Skeletal muscle cell (primary cell): Measurements from ENCODE around the gene SMAD3.
"Not testable (repeated sequence)": the region's sequence is repeated elsewhere in the genome, so short reads cannot be mapped to it uniquely, and the experiment has no call there.

Experiments used
- DNase-seq: peaks from one replicate; pipeline ENCODE4 v3.0.0-alpha.2; 2010; ENCODE audit warnings: low read depth
- H3K4me3 ChIP-seq: 2 replicates; pipeline ENCODE4 v1.5.1; 2011; ENCODE audit warnings: low read depth, mild to moderate bottlenecking, control low read depth, low read length, moderate library complexity

The SMAD3 gene

DNA sequence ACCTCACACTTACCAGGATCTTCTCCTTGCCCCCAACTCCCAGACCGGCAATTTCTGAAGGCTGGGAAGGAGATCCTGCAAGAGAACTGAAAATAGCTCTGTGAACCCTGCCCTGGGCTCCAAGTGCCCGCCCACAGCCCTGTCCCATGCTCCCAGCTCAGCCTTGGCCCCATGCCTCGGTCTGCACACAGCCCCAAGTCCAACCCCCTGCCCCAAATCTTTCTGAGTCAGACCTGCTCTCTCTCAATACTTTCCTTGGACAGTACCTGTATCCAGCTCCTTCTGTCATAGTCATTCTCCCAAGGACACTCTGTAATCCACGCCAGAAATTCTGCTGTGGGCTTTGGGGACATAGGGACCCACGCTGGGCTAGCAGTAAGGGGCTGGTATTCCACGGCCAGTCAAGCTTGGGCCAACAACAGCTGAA is 6.3 kb upstream of the SMAD3 start:
- DNase-seq = no peak
- no peak overlapping the region for H3K4me3 ChIP-seq

DNA sequence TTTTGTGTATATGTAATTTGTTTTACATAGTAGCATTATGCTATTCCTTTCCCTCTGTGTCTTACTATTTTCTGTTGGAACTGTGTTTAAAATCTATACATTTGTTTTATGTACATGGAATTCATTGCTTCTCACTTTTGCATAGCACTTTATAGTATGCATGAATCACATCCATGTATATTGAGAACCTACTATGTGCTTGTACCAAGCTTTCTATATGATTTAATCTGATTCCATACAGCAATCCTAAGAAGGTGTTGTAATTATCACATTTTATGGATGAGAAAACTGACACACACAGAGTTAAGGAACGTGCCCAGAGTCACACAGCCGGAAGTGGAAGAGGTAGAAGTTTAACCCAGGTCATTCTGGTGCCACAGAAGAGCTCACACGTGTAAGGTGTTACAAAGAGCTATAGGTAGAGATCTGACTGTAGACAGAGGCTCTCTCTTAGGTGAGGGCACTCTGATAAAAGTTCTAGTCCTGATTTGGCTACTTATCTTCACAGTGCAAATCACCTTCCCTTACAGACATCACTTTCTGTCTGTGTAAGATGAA is 3.5 kb upstream of the SMAD3 start:
- no peak overlapping the region for H3K4me3 ChIP-seq
- no peak for DNase-seq

DNA sequence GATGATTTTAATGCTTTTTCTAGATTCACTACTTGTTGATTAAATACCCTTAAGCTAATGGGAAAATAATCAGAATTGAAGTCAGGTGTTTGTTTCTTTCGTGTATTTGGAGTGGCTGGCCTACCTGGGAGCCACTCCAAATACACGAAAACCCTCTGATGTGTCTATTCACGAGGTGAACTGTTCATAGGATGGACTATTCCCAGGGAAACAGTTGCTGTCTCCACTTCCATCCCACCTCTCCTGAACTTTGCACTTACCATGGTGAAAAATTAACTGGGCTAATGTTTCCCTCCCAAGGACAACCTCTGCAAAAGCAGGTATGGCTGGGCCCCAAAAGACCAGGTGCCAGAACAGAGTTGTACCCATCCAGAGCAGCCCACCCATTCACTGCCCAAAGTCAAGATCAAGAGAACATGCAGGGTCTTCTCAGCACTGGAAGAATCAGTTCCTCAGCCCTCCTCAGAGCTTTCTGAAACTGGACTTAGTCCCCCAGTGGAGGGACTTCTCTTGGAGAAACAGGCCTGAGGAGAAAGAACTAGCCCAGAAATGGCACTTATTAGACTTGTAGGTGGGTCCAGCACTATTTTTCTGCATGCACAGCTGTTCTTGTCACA is 2.9 kb upstream of the SMAD3 start:
- no peak for DNase-seq
- H3K4me3 ChIP-seq = no peak overlapping the region

DNA sequence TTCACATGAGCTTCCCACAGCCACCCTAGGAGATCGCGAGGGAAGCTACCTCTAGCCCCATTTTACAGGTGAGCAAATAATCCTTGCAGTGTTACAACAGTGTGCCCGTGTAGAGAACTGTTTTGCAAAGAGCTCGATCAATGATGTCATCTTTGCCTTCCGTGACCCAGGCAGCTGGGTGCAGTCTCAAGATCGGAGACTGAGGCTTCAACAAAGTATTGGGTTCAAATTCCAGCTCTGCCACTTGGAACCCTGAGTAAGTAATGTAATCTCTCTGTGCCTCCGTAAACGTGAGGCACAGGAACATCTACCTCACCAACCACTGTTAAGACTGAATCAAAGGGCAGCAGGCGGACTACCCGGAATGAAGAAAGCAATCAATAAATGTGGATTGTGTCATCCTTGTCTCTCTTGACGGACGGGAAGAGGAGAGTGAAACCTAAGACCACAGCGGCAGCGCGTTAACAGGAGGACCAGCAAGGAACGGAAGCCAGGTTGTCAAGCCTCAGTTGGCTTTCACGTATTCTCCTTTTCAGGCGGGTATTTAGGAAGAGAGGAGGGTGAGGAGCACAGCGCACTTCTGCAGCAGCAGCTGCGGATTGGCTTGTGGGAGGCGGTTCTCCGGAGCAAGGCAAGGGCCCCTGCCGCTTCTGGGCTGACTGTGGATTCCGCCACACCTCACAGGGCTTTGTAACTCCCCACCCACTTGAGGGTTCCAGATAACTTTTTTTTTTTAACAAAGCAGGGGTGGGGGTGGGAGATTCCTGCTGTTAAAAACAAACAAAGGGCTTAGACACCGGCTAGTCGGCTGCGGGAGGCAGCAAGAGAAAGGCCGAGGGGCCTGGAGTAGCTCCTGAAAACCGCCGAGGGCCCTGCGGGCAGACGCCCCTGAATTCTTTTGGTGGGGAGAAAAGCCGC is 1.5 kb upstream of the SMAD3 start:
- H3K4me3 ChIP-seq = no peak overlapping the region
- DNase-seq = no peak

DNA sequence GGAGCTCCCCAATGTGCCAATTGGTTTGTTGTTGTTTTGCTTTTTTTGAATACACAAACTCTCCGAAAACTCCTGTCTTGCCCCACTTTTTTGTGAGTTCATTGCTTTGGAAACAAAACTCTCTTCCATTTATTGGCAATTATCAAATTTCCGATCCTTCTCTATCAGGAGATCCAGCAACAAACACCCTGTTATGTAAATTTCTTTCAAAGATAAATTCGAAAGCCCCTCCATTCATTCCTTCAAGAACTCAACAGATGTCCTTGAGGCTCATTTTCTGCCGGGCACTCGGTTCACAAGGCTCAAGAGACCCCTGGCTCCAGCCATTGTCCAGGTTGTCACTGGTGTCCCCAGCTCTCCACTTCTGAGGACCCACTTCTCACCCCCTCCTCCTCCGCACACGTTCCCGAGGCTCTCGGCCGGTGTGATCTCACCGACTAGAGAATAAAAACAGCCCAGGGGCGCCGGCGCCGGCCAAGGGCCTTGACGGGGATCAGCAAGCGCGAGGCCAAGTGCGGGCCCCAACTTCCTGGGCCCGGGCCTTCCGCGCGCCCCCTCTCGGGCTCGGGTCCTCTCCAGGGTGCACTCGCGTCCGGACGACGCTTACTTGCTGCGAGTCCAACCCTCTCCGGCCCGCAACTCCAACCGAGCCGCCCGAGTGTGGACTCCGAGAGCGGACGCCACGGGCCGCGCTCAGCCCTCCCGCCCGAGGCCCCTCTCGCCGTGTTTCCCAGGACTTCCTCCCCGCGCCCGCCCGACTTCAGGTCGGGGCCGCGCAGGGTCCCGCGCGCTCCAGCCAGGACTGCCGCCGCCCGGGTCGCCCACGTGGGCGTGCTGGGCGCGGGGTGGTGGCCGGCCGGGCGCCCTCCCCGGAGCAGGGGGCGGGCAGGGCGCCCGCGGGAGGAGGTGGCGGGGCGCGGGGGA is 533 bp upstream of the SMAD3 start:
- DNase-seq = no peak
- peak overlapping the region; percentile 35 for H3K4me3 ChIP-seq

DNA sequence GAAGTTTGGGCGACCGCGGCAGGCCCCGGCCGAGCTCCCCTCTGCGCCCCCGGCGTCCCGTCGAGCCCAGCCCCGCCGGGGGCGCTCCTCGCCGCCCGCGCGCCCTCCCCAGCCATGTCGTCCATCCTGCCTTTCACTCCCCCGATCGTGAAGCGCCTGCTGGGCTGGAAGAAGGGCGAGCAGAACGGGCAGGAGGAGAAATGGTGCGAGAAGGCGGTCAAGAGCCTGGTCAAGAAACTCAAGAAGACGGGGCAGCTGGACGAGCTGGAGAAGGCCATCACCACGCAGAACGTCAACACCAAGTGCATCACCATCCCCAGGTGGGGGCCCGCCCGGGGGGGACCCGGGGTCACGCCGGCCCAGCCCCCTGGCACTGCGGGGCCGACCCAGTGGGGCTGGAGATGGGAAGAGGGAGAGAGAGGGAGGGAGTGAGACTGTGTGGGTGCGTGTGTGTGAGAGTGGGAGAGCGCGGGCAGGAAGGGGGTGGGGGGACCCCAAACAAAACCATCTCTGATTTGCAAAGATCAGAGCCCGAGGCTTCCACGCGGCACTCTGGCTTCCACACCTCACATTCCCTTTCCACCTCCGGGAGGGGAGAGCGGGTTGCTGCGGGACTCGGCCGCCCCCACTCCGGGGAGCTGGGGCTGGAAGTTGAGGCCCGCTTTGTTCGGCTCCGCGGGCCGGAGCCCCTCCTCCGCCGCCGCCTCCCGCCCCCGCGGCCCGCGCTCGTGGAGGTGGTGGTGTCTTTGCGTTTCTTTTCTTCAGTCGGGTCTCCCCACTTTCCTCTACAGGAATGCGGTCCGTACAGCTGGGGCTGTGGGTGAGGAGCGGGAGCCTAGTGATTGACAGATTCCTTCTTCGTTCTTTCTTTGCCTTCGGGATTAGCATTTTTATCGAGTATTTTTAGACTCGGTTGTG is 898 bp downstream of the SMAD3 start:
- H3K4me3 ChIP-seq = peak overlapping the region; percentile 83
- DNase-seq = no peak

DNA sequence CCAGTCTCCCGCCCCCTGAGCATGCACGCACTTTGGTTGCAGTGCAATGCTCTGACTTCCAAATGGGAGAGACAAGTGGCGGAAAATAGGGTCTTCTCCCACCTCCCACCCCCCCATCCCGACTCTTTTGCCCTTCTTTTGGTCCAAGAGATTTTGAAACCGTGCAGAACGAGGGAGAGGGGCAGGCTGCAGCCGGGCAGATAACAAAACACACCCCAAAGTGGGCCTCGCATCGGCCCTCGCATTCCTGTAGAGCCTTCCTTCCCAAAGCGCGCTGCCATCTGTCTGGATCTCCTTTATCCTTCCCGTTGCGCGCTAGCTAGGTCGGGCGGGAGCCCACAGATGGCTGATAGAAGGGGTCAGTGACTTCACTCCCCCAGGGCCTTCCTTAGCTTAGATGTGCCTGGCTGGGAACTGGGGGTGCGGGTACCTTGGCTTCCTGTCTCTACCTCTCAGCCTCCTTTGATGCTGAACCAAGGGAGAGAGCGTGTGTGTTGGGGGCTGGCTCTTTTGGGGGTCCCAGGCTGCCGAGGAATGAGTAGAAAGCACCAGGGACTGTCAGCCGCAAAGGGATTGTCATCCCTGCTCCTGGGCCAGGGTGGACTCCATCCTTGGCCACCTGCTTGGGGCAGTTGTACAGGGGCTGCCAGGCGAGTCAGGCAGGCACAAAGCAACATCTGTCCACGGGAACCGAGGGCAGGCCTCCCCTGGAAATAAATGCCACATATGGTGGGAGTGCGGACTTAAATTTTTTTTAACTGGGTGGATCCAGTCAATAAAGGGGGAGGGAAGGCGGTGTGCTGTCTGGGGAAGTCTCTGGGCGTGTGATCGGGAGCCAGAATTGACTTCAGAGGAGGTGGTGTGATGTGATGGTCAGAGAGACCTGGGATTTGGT is 1.8 kb downstream of the SMAD3 start:
- no peak for DNase-seq
- peak overlapping the region; percentile 83 for H3K4me3 ChIP-seq

DNA sequence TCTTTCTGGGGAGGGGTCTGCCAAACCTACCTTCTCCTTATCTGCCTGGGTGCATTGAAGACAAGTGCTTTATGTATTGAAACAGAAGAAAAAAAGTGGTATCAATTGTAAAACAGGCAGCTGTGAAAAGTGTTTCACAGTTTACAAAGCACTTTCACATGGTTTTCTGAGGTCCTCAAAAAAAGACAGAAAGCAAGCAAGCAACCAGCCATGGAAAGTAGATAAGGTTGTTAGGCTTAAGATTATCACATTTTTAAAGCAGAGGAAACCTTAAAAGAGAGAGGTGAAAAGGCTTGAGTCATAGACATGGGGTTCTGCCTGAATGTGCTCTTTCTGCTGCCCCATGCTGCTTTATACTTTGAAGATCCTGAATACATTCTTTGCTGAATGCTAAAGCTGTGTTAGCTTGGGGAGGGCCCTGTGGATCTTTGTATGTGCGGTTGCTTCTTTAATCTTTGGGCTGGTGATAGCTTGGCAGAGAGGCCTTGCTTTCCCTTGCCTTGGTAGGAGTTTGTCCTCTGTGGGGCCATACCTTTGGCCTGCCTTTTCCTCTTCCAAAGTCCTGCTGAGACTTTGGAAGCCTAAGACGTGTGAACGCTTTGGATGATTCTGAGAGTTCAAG is 2.6 kb downstream of the SMAD3 start:
- H3K4me3 ChIP-seq = peak overlapping the region; percentile 83

DNA sequence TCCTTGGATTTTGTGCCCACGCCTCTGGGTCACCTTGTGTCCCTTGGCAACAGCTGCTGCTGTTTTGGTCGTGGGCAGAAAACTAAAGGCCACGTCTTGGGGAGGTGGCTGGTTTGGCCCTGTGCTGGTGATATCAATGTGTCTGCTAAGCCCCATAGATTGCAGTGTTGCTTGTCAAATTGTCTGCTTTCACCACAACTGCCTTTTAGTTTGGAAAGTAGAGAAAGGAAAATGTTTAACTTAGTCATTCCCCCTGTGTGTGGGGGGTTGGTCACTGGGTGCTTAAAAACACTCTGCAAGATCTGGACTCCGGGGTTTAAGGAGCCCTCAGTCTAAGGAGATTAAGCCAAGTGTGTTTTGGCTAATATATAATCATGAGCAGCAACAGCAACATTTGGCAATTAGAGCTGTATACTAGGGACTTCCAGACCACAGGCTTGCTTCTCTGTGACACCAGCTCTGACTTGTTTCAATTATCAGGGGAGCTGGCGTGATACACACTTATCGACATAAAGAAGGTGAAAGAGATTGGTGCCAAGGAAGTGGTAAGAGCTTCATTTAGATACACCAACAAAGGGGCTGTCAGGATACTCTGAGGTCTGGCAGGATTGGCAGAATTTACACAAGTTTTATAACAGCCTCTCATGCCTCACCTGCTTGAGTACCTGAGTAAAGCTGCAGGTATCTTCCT is 3.5 kb downstream of the SMAD3 start:
- DNase-seq = no peak
- H3K4me3 ChIP-seq = peak overlapping the region; percentile 83

More for the DNA sequence above, 2.6 kb downstream of the SMAD3 start:
- DNase-seq = no peak

DNA sequence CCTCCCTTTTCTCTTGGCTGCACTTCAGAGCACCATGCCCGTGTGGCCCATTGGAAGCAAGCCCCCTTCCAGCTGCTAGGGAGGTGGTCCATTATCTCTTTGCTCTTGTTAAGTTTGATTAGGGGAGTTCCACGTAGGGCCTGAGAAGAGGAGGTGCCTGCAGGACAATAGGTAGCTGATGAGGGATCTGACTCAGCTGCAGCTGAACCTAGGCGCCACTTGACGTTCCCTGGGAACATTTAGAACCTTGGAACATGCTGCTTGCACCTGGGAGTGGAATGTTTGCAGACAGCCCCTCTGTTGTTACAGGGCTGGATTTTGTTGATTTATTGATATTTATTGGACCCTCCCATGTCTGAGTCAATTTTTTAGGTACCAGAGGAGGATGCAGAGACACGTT is 4.7 kb downstream of the SMAD3 start:
- no peak for DNase-seq
- H3K4me3 ChIP-seq = no peak overlapping the region

DNA sequence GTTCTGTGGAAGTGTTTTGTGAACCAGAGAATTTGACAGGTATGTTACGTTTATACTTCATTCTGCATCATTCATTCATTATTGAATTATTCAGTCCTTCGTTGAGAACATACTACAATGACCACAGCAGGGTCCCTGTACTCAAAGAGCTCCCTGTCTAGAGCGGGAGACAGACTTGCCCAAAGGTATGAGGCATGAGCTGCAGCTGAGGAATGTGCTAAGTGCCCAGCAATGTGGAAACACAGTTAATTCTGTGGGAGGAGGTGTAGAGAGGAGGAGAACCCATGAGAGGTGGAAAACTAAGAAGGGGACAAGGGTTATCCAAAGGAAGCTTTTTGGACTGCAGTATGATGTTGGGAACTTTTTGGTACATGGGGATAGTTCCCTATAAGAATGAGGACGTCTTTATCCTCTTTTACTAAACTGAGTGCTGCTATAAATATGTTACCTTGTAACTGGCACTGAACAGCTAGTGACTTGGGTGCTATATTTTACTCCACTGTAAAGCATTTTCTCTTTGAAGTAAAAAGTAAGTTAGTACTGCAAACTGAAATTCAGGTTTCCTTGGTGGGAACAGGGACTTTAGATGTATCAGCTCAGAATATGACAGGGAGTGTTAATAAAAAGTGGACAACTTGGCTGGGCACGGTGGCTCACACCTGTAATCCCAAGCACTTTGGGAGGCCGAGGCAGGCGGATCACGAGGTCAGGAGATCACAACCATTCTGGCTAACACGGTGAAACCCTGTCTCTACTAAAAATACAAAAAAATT is 5.7 kb downstream of the SMAD3 start:
- H3K4me3 ChIP-seq = no peak overlapping the region

DNA sequence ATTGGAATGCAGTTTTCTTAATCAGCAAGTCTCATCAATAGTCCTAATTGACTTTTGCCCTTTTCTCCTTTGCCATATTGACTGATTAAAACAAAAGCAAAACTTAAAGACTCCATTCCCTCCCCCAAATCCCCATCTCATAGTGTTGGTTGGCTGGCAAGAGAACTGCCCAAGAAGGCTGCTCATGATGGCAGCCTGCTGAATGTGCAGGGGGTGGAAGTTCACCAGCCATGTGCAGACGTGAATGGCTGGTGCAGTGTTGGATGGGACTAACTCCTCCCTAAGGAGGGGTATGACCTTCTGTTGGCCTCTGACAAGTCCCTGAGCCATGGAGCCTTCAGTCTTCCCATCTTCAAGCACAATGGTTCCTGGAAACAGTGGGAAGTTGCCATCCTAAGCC is 7.0 kb downstream of the SMAD3 start:
- H3K4me3 ChIP-seq = no peak overlapping the region
- DNase-seq = no peak

More for the DNA sequence above, 5.7 kb downstream of the SMAD3 start:
- no peak for DNase-seq

DNA sequence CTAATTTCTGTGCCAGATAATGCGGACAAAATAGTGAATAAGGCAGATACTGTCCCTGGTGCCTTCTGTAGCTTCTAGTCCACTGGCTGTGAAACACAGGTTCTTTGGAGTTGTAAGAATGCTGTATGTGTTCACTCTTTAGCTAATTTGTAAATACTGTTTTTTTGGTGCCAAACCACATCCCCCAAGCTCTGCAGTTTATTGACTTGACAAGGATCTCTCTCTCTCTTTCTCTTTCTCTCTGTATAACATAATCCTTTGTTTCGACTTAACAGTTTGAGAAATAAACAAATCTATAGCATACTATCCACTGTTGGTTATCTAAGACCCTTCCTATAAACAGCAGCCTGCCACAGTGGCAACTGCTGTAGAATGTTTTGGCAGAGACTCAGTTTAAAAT is 7.6 kb downstream of the SMAD3 start:
- H3K4me3 ChIP-seq = no peak overlapping the region
- no peak for DNase-seq

DNA sequence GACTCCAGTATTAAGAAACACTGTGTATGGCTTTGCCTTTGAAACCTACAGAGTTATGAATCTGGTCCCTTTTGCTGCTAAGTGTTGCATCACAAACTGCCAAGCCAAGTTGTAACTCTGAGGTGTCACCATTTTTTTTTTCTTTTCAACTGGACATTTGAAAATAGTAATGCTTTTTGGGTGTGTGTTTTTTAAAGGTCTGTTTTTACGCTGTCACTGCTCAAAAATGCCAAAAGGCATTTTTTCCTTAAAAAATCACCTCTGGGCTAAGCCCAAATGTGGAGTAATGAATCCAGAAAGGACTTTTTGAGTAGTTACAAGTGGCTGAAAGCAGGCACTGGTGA is 9.5 kb downstream of the SMAD3 start:
- no peak for DNase-seq

DNA sequence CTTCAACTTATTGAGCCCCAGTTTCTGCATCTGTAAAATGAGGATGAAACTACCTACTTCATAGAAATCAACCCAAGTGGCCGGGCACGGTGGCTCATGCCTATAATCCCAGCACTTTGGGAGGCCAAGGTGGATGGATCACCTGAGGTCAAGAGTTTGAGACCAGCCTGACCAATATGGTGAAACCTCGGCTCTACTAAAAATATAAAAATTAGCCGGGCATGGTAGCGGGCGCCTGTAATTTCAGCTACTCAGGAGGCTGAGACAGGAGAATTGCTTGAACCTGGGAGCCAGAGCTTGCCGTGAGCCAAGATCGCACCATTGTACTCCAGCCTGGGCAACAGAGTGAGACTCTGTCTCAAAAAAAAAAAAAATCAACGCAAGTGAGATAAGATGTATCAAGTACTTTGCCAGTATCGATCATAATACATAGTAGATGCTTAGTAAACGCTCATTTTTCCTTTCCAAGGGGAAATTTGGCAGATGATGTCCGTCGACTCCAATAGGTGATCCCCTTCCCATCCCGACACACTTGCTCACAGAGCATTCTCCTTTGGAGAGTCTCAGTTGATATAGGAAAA is 10.2 kb downstream of the SMAD3 start:
- H3K4me3 ChIP-seq, DNase-seq: not testable (repeated sequence)

More for the DNA sequence above, 9.5 kb downstream of the SMAD3 start:
- H3K4me3 ChIP-seq = no peak overlapping the region
